Activated CD8-positive, alpha-beta memory T cell treated with anti-CD3 and anti-CD28 coated beads for 24 hours (primary cell): Measurements from ENCODE around the gene ZNF74.
"Not testable (repeated sequence)": the region's sequence is repeated elsewhere in the genome, so short reads cannot be mapped to it uniquely, and the experiment has no call there.

ENCODE experiments used
- DNase-seq: peaks from one replicate; pipeline ENCODE4 v3.0.0-alpha.2; 2020

The ZNF74 gene

DNA sequence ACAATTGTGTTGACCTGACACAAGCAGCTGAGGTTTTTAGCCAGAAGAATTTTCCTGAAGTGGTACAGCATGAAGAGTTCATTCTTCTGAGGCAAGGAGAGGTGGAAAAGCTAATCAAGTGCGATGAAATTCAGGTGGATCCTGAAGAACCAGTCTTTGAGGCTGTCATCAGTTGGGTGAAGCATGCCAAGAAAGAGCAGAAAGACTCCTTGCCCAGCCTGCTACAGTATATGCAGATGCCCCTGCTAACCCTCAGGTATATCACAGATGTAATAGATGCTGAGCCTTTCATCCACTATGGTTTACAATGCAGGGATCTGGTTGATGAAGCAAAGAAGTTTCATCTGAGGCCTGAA lies 56.6 kb downstream of the ZNF74 start:
- DNase-seq, result no peak

DNA sequence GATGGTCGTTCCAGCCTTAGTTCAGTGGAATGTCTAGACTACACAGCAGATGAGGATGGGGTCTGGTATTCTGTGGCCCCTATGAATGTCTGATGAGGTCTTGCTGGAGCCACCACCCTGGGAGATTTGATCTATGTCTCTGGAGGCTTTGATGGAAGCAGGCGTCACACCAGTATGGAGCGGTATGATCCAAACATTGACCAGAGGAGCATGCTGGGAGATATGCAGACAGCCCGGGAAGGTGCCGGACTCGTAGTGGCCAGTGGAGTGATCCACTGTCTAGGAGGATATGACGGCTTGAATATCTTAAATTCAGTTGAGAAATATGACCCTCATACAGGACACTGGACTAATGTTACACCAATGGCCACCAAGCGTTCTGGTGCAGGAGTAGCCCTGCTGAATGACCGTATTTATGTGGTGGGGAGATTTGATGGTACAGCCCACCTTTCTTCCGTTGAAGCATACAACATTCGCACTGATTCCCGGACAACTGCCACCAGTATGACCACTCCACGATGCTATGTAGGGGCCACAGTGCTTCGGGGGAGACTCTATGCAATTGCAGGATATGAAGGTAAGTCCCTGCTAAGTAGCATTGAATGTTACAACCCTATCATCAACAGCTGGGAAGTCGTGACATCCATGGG lies 57.3 kb downstream of the ZNF74 start:
- not testable (repeated sequence) for DNase-seq

DNA sequence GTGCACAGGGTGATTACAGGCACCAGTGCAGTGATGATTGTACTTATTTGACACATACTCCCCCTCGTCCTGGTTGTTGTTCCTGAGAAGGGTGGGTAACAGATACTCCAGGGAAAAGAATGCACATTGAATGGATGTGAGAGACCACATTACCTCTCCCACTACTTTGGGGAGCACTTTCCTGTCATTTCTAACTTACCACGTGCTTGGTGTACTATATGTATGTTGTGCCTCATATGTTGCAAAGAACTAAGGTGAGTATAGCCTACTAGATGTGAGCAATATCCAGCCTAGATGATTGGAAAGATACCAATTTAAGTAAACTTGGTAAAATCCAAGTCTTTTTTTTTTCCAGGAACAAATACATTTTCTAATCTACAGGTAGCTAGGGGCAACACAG lies 58.0 kb downstream of the ZNF74 start:
- no peak for DNase-seq

DNA sequence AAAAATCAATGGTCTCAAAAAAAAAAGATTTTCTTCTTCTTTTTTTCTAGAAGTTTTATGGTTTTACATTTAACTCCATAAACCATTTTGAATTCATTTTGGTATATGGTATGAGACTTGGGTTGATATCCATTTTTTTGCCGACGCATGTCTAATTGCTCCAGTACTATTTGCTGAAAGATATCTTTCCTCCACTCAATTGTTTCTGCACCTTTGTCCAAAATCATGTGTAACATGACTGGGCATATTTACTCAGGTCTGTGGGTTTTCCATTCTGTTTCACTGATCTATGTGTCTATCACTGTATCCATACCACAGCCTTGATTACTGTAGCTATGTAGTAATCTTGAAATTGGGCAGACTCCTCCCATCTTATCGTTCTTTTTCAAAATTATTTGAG lies 59.3 kb downstream of the ZNF74 start:
- DNase-seq, result no peak

DNA sequence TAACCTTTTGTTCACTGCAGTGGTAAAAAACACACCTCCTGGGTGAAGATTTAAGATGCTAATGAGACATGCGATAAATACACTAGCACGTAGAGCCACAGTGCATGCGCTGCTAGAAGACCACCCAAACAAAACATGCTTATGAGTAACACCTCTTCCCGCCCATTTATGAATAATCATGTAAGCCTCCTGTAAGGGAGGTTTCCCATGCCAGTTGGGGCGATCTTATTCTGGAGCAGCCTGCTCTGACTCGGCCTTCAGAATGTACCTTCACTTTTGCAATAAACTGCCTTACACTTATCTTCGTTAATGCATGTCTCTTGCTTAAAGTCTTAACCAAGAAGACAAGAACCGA lies 61.7 kb downstream of the ZNF74 start:
- no peak for DNase-seq

DNA sequence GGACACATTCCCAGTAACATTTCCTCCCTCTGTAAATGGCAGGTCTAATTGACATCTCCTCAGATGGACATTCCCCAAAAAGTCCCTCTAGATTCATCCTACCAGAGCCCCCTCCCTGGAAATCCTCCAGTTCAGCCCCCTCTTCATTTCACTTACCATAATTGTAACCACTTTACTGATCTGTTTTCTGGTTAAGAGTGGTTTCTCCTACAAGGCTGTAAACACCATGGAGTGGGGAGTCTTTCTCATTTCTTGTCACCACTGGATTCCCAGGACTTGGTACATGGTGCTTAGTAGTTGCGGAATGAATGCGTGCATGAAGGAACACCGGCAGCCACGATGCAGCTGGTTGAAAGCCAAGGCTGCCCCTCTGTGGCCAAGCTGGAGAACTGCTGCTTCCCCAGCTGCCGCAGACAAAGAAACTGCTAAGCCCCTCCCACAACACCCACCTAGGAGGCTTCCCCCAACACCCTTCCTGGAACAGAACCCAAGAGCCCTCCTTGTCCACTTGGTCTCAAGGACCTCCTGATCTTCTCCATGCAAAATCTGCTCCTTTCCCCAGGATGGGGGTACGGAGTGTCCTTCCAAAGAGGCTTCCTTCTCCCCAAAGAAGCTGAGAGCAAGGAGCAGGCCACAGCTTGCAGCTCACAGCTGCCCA lies 62.2 kb downstream of the ZNF74 start:
- DNase-seq, result peak; percentile 87

DNA sequence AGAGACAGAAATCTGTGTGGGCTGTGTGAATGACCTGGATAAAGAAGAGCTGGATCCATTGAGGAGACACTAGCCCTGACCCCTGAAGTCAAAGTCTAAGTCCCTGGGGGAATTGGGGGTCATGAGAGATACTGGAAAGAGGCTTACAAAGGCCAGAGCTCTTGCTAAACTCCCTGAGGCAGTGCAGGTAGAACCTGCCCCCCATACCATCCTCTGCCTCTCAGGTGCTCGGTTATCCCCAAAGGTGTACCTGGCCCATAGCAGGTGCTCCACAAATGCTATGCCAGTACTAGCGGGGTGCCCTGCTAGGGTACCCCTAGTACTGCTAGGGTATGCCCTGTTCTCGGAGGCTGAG lies 62.7 kb downstream of the ZNF74 start:
- DNase-seq, result no peak

DNA sequence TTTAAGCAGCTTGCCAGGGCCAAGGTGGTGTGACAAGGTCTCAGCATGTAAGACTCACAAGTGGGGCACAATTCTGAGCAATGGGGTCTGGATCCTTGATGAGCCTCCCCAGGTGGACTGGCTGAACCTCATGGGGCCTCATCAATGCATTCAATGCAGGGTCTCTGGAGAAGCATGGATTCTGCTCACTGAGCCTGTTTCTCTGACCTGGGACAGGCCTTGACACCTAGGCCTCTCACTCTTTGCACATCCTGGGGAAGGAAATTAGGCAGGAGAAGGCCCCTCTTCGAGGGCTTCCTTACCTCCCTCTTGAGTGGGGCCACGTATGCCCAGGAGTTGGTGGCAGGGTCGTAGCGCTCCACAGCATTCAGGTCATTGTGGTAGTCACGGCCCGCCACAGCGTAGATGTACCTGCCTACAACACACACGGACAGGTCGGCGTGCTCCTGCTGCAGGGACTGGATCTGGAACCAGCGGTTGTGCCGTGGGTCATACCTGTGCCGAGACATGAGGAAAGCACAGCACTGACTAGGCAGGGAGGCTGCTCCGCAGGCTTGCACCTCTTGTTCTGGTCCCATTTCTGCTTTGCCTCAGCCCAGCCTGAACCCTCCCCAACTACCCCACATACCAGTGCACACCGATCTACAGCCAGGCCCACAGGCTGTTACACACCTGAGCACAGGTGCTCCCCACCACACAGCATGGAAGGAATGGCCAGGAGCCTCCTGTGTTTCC lies 63.7 kb downstream of the ZNF74 start:
- no peak for DNase-seq
